Measurements from ENCODE around the gene RERE.

DNA sequence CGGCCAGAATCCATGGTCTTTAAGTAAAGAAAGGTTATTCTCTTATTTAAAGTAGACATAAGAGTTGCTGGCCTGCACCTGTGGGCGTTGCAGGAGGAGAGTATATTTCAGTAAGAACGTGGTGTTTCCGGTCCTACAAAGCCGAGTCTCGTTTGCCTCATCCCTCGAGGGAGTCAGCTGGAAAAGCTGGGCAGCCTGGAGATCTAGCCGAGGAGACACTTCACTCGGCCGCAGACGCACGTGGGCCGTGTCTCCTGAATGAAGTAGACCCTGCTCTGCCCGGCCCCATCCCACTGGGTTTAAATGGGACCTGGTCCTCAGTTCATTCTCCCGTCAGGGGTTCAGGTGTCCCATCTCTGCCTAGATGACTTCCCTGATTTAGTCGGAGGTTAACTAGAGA lies 484.6 kb downstream of the RERE start:
- TF ChIP-seq, protein P1, sequence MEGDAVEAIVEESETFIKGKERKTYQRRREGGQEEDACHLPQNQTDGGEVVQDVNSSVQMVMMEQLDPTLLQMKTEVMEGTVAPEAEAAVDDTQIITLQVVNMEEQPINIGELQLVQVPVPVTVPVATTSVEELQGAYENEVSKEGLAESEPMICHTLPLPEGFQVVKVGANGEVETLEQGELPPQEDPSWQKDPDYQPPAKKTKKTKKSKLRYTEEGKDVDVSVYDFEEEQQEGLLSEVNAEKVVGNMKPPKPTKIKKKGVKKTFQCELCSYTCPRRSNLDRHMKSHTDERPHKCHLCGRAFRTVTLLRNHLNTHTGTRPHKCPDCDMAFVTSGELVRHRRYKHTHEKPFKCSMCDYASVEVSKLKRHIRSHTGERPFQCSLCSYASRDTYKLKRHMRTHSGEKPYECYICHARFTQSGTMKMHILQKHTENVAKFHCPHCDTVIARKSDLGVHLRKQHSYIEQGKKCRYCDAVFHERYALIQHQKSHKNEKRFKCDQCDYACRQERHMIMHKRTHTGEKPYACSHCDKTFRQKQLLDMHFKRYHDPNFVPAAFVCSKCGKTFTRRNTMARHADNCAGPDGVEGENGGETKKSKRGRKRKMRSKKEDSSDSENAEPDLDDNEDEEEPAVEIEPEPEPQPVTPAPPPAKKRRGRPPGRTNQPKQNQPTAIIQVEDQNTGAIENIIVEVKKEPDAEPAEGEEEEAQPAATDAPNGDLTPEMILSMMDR (IDR thresholded peaks at IDR 0.05): no peak
- no peak for TF ChIP-seq POLR2A (IDR thresholded peaks at IDR 0.05)

Measured in thyroid gland (tissue), 4 donors.